HEK293T (cell line): ENCODE results near the gene SPNS2.

Experiments used
- BHLHE40 ChIP-seq: fragments of 450-650 bp; IDR thresholded peaks from 2 replicates; pipeline ENCODE4 v1.6.1; 2016; ENCODE audit warnings: mild to moderate bottlenecking, moderate library complexity, borderline replicate concordance
- FOXA1 ChIP-seq: fragments of 450-650 bp; IDR thresholded peaks from 2 replicates; pipeline ENCODE4 v1.6.1; 2016; ENCODE audit warnings: mild to moderate bottlenecking
- FOXM1 ChIP-seq: fragments of 450-650 bp; IDR thresholded peaks from 2 replicates; pipeline ENCODE4 v1.6.1; 2017; ENCODE audit warnings: mild to moderate bottlenecking, borderline replicate concordance
- L3MBTL2 ChIP-seq: fragments of 450-650 bp; conservative IDR thresholded peaks from 2 replicates; pipeline ENCODE4 v1.6.1; 2016; ENCODE audit warnings: mild to moderate bottlenecking
- NFRKB ChIP-seq: fragments of 450-650 bp; IDR thresholded peaks from 2 replicates; pipeline ENCODE4 v1.6.1; 2016; ENCODE audit warnings: mild to moderate bottlenecking, moderate library complexity
- SUZ12 ChIP-seq: fragments of 450-650 bp; IDR thresholded peaks from 2 replicates; pipeline ENCODE4 v1.6.1; 2016; ENCODE audit warnings: mild to moderate bottlenecking
- ZNF384 ChIP-seq: fragments of 450-650 bp; IDR thresholded peaks from 2 replicates; pipeline ENCODE4 v1.6.1; 2016

DNA sequence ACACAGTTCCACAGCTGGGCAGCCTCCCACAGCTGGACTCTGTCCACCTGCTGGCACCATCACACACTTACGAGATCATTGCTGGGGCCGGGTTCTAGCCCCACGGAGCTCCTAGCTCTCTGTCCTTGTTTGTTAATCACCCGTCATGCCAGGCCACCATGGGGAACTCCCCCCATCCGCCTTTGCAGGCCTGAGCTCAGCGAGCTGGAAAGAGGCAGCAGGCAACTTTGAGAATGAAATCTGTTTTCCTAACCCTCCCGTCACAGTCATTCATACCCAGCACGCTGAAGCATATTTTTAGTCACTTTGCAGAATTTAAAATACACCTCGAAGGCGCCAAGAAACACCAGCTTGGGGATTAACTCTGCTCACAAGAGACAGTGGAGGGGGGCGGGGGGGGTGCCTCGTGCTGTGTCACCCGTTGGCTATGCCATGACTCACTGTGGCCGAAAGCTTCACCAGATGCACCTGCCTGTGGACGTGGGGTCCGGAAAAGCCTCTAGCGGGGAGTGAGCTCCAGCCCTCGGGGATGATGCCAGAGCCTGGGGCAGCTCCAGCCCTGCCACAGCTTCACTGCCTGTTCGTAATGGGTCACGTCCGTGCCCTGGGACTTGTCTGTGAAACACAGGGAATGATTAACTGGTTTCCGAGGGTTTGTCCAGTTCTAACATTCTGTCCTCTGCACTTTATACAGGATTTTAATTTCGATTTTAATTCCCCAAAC lies 1.4 kb upstream of the SPNS2 start:
- TF ChIP-seq FOXM1 (no peak), SUZ12 (no peak), BHLHE40 (no peak), ZNF384 (no peak), L3MBTL2 (no peak), FOXA1 (no peak), NFRKB (no peak)
